ENCODE data around the gene ACAA1. TPM values are rescaled to one million over a fixed set of nuclear protein-coding genes. Genes with fewer than 3 reads are reported as not detected.

Gene ACAA1
- total RNA-seq, 2 experiments from 2014 or later: 13.3 to 50.3 TPM

- TF ChIP-seq EZH2phosphoT487 (IDR thresholded peaks at IDR 0.05; ENCODE audit: borderline replicate concordance, low read depth, low read length) (no peak), CTCF (conservative IDR thresholded peaks at IDR 0.05; ENCODE audit: low read length) (peak; percentile 59)
- no peak for DNase-seq (ENCODE audit: low spot score)
- no TSS peak for BruUV-seq (replicated peaks)
- no peak overlapping the region for H3K4me3 ChIP-seq (ENCODE audit: low read depth, low read length, poor library complexity, severe bottlenecking)
- ChIA-PET CTCF (ENCODE audit: unreplicated experiment) (no interaction called here), POLR2A (interaction anchor here (0.7 kb wide), 1 partner anchor 295 kb away, joined by 3 read pairs; no protein-coding TSS in a partner anchor)
- H3K4me2 ChIP-seq (ENCODE audit: low read length): no peak overlapping the region
- peak overlapping the region; percentile 35; the same call in 1 of the 2 replicates for H2AFZ ChIP-seq (ENCODE audit: low read length)
- no peaks in the 10 kb centered on the region for H3K4me1 ChIP-seq (ENCODE audit: insufficient read depth, low read length, poor library complexity, severe bottlenecking)
- H3K36me3 ChIP-seq (ENCODE audit: insufficient read depth, low read length): no peaks in the 10 kb centered on the region
- H3K27ac ChIP-seq (ENCODE audit: low read depth, low read length, poor library complexity, severe bottlenecking): no peak overlapping the region
- peaks cover 18% of the 10 kb centered on the region for H3K9me3 ChIP-seq (ENCODE audit: low read length)
- no peaks in the 10 kb centered on the region for H4K20me1 ChIP-seq (ENCODE audit: insufficient read depth, low read length)
- intact Hi-C loops (cut with micrococcal nuclease; ENCODE audit: unreplicated experiment): no loop called here
- no peaks in the 10 kb centered on the region for H3K9me2 ChIP-seq (ENCODE audit: insufficient read depth, low read length)
- no peaks in the 10 kb centered on the region for H3K79me2 ChIP-seq (ENCODE audit: insufficient read depth, low read depth, low read length)
These were observed 14.0 kb upstream of the ACAA1 start for GRCh38 chr3:38150780-38151528.

- Histone ChIP-seq H3K79me2 (ENCODE audit: insufficient read depth, low read depth, low read length) (no peaks in the 10 kb centered on the region), H4K20me1 (ENCODE audit: insufficient read depth, low read length) (no peaks in the 10 kb centered on the region), H3K4me1 (ENCODE audit: insufficient read depth, low read length, poor library complexity, severe bottlenecking) (no peaks in the 10 kb centered on the region), H3K9me2 (ENCODE audit: insufficient read depth, low read length) (no peaks in the 10 kb centered on the region), H3K9me3 (ENCODE audit: low read length) (peaks cover 18% of the 10 kb centered on the region), H3K36me3 (ENCODE audit: insufficient read depth, low read length) (no peaks in the 10 kb centered on the region), H3K27ac (ENCODE audit: low read depth, low read length, poor library complexity, severe bottlenecking) (no peak overlapping the region), H3K4me2 (ENCODE audit: low read length) (no peak overlapping the region), H2AFZ (ENCODE audit: low read length) (peak overlapping the region; percentile 49; the same call in 1 of the 2 replicates), H3K4me3 (ENCODE audit: low read depth, low read length, poor library complexity, severe bottlenecking) (no peak overlapping the region)
- CTCF ChIA-PET (ENCODE audit: unreplicated experiment): no interaction called here
- intact Hi-C loops (cut with micrococcal nuclease; ENCODE audit: unreplicated experiment): no loop called here
- TF ChIP-seq CTCF (conservative IDR thresholded peaks at IDR 0.05; ENCODE audit: low read length): no peak
- TF ChIP-seq EZH2phosphoT487 (IDR thresholded peaks at IDR 0.05; ENCODE audit: borderline replicate concordance, low read depth, low read length): no peak
- DNase-seq (ENCODE audit: low spot score): no peak
- no TSS peak for BruUV-seq (replicated peaks)
- POLR2A ChIA-PET: interaction anchor here (2.7 to 2.8 kb wide), 2 partner anchors 8 to 14 kb away, joined by 9 to 10 read pairs; no protein-coding TSS in a partner anchor
These were observed 12.8 kb upstream of the ACAA1 start for GRCh38 chr3:38149708-38150107.

GRCh38 chr3:38148311-38148882 is 11.5 kb upstream of the ACAA1 start:
- CTCF ChIA-PET (ENCODE audit: unreplicated experiment): no interaction called here
- H3K9me2 ChIP-seq (ENCODE audit: insufficient read depth, low read length): no peaks in the 10 kb centered on the region

More at GRCh38 chr3:38148311-38148882, 11.5 kb upstream of the ACAA1 start:
- intact Hi-C loops (cut with micrococcal nuclease; ENCODE audit: unreplicated experiment): no loop called here
- TF ChIP-seq CTCF (conservative IDR thresholded peaks at IDR 0.05; ENCODE audit: low read length) (no peak), EZH2phosphoT487 (IDR thresholded peaks at IDR 0.05; ENCODE audit: borderline replicate concordance, low read depth, low read length) (no peak)
- Histone ChIP-seq H3K4me1 (ENCODE audit: insufficient read depth, low read length, poor library complexity, severe bottlenecking) (no peaks in the 10 kb centered on the region), H3K9me3 (ENCODE audit: low read length) (peaks cover 18% of the 10 kb centered on the region), H3K79me2 (ENCODE audit: insufficient read depth, low read depth, low read length) (no peaks in the 10 kb centered on the region), H3K4me2 (ENCODE audit: low read length) (no peak overlapping the region), H3K4me3 (ENCODE audit: low read depth, low read length, poor library complexity, severe bottlenecking) (no peak overlapping the region), H3K27ac (ENCODE audit: low read depth, low read length, poor library complexity, severe bottlenecking) (no peak overlapping the region), H2AFZ (ENCODE audit: low read length) (no peak overlapping the region), H4K20me1 (ENCODE audit: insufficient read depth, low read length) (no peaks in the 10 kb centered on the region), H3K36me3 (ENCODE audit: insufficient read depth, low read length) (no peaks in the 10 kb centered on the region)
- no peak for DNase-seq (ENCODE audit: low spot score)
- POLR2A ChIA-PET: interaction anchor here (2.7 to 2.8 kb wide), 2 partner anchors 10 to 15 kb away, joined by 9 to 10 read pairs; no protein-coding TSS in a partner anchor
- BruUV-seq (replicated peaks): no TSS peak

All from OCI-LY7 (cell line).